GM21367 (cell line): ENCODE data around the gene RPL37.
A peak's percentile ranks its signal among the peaks of the same experiment; 100 is the strongest.
"Not testable (repeated sequence)": the region's sequence is repeated elsewhere in the genome, so short reads cannot be mapped to it uniquely, and the experiment has no call there.

Experiments used
- ATAC-seq: cut with Tn5 transposase; IDR thresholded peaks from one replicate; pipeline ENCODE4 v1.9.1; 2021; ENCODE audit not compliant: unreplicated experiment

Gene RPL37

GRCh38 chr5:40834849-40835787, at the start of gene RPL37:
RPL37 (minus strand) TSS chr5:40835222; CDS start chr5:40835185, 37 bp downstream.
- ATAC-seq: peak; percentile 97

- ATAC-seq: not testable (repeated sequence)
Measured at GRCh38 chr5:40883051-40883450, 48.0 kb upstream of the RPL37 start.

DNA sequence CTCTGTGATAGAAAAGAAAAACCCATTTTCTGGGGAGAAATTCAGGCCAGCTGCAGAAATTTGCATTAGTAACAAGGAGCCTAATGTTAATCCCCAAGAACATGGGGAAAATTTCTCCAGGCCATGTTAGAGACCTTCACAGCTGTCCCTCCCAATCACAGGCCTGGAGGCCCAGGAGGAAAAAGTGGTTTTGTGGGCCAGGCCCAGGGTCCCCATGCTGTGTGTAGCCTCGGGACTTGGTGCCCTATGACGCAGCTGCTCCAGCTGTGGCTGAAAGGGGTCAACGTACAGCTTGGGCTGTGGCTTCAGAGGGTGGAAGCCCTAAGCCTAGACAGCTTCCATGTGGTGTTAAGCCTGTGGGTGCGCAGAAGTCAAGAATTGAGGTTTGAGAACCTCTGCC, 47.3 kb upstream of the RPL37 start:
- ATAC-seq: no peak

GRCh38 chr5:40879163-40879942, 44.3 kb upstream of the RPL37 start:
- no peak for ATAC-seq

DNA sequence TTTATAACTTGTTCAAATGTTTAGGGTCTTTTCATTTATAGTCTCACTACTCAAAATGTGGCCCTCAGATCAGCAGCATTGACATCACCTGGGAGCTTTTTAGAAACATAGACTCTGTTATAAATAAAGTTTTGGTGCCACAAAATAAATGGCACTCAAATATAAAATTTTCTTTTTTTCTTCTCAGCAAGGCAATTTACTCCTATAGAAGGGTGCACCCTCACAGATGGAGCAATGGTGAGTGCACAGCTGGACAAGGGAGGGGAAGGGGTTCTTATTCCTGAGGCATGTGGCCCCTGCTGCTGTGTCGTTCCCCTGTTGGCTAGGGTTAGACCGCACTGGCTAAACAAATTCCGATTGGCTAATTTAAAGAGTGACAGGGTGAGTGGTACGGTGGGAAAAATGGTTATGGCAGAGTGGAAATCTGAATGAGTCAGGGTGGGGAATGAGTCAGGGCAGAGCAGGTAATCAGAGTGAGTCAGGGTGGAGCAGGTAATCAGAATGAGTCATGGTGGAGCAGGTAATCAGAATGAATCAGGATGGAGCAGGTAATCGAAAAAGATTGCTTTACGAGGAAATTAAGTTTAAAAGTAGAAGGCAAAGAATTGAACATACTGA, 42.5 kb upstream of the RPL37 start:
- ATAC-seq: no peak

GRCh38 chr5:40875958-40876357, 40.9 kb upstream of the RPL37 start:
- ATAC-seq: no peak

DNA sequence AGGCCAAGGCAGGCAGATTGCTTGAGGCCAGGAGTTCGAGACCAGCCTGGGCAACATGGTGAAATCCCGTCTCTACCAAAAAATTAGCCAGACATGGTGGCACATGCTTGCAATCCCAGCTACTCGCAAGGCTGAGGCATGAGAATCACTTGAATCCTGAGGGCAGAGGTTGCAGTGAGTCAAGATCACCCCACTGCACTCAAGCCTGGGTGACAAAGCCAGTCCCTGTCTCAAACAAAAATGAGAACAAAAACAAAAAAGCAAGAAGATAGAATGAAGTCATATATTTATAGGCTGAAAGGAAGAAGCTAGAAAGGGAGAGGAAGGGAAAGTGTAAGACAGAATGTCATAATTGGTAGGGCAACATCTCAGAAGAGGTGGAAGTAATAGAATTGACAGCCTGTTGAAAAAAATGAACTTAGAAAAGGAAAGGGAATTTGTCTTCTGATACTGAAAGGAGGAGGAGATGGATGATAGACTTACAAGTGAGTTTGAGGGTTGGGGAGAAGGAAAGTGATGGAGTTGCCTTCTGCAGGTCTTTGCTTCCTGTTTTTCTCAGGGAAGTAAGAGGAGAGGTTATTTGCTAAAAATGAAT, 38.4 kb upstream of the RPL37 start:
- no peak for ATAC-seq

- not testable (repeated sequence) for ATAC-seq
Measured at GRCh38 chr5:40872253-40872652, 37.2 kb upstream of the RPL37 start.

DNA sequence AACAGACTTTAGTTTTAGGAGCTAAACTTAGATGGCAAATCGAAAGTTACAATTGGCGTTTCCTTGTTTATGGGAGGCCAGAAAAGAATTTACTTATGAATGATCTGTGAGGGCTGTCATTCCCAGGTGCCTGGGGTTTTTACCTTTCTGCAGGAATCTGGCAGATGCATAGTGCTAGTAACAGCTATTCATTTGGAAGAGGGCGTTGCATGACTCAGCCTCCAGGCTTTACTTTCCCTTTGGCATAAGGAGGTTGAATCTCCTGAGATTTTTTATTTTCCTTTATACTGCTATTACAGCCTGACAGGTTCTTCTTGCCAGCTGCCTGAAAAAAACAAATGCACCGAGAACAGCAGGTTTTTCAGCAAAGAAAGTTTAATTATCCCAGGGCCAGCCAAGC, 36.2 kb upstream of the RPL37 start:
- no peak for ATAC-seq

GRCh38 chr5:40869384-40869783, 34.4 kb upstream of the RPL37 start:
- no peak for ATAC-seq

GRCh38 chr5:40866844-40867243, 31.8 kb upstream of the RPL37 start:
- ATAC-seq: no peak

DNA sequence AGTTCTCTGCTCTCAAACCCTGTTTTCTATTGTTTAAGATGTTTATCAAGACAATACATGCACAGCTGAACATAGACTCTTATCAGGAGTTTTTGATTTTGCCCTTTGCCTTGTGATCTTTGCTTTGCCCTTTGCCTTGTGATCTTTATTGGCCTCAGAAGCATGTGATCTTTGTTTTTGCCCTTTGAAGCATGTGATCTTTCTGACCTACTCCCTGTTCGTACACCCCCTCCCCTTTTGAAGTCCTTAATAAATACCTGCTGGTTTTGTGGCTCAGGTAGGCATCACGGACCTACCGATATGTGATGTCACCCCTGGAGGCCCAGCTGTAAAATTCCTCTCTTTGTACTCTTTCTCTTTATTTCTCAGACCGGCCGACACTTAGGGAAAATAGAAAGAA, 30.0 kb upstream of the RPL37 start:
- not testable (repeated sequence) for ATAC-seq

GRCh38 chr5:40860711-40861110, 25.7 kb upstream of the RPL37 start:
- no peak for ATAC-seq

DNA sequence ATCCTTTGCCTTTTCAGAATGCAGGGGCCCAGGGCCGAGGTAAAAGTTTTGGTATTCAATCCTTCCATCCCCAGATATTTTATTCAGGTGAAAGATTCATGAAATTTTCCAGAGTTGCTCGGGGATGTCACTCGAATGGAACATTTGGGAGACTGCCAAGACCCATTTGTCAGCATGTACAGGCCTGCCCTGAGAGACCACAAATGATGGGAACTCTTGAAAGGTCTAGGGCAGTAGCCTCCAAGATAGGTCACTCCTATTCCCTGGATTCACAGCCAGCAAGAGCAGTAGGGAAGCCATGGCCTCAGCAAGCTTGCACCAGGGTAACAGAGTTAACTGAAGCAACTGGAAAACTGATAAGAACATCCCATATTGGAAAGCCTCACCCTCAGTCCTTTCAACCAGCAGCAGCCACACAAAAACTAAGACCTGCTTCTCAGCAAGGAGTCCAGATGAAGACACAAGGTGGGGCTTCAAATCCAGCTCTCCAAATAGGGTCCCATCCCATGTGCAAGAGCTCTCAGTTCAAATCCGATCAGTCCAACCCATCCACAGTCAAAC, 18.7 kb upstream of the RPL37 start:
- no peak for ATAC-seq

- ATAC-seq: no peak
Measured at GRCh38 chr5:40847525-40847924, 12.5 kb upstream of the RPL37 start.

GRCh38 chr5:40846371-40846770, 11.3 kb upstream of the RPL37 start:
- ATAC-seq: no peak

DNA sequence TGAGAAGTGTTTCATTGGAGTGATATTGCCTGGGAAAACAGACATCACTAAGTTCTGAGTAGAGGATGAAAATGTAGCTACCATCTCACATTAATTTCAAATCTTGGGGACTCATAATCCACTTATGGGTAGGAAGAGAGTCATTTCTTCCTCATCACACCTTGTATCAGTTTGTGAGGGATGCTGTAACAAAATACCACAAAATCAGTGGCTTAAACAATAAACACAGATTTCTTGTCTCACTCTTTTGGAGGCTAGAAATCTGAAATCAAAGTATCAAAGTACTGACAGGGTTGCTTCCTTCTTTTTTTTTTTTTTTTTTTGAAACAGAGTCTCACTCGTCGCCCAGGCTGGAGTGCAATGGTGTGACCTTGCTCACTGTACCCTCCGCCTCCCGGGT, 9.5 kb upstream of the RPL37 start:
- no peak for ATAC-seq

GRCh38 chr5:40842351-40842750, 7.3 kb upstream of the RPL37 start:
- ATAC-seq: no peak

- peak; percentile 48 for ATAC-seq
Measured at GRCh38 chr5:40841068-40841805, 6.2 kb upstream of the RPL37 start, which contains the start of gene CARD6. CARD6 (plus strand) TSS chr5:40841367; CDS start chr5:40841383, 16 bp downstream.

- no peak for ATAC-seq
Measured at GRCh38 chr5:40838086-40838485, 3.1 kb upstream of the RPL37 start.
